GM12873 (cell line): Measurements from ENCODE around the gene VSTM2A.

Experiments used
- CTCF ChIP-seq: IDR thresholded peaks from 2 replicates; pipeline ENCODE4 v1.5.1; 2012; ENCODE audit warnings: low read depth, mild to moderate bottlenecking, moderate library complexity, low read length, control low read depth; ENCODE audit not compliant: insufficient read depth; ENCODE audit errors: missing control alignments

Gene VSTM2A

DNA sequence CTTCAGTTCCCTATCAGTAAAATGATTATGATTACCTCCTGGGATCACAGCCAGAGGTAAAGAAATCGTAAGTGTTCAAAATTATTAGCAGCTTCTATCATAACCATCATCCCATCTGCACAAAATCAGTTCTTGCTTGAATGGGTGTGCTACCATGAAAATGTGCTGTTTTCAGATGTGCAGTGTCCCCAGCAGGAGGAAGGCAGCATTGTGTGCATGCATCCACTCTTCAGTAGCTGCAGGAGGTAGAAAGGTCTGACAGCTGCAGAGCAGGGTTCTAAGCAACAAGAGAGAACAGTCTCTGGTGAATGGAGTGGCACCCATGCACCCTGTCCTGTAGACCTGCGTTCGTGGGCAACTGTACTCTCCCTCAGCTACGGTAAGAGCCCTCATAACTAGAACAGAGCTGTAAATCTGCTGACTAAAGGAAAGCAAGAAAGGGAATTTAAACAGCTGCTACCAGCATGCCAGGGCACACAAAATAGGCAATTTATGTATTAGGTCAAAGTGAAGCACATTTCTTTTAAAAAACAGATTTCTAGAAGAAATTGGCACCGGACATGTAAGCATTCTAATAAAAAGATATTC is 21.2 kb downstream of the VSTM2A start:
- TF ChIP-seq CTCF = no peak

- no peak for TF ChIP-seq CTCF
Observed at GRCh38 chr7:54565432-54565831, 23.3 kb downstream of the VSTM2A start.

DNA sequence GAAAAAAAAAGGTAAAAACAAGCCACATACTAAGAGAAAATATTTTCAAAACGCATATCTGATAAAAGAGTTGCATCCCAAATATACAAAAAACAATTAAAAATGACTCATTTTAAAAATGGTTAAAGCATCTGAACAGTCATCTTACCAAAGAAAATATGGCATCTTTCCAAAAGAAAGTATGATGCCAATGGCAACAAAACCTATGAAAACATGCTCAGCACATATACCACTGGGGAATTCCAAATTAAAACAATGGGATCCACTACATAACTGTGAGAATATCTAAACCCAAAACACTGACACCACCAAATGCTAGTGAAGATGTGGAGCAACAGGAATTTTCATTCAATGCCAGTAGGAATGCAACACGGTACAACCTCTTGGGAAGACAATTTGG is 39.3 kb downstream of the VSTM2A start:
- TF ChIP-seq CTCF = no peak

DNA sequence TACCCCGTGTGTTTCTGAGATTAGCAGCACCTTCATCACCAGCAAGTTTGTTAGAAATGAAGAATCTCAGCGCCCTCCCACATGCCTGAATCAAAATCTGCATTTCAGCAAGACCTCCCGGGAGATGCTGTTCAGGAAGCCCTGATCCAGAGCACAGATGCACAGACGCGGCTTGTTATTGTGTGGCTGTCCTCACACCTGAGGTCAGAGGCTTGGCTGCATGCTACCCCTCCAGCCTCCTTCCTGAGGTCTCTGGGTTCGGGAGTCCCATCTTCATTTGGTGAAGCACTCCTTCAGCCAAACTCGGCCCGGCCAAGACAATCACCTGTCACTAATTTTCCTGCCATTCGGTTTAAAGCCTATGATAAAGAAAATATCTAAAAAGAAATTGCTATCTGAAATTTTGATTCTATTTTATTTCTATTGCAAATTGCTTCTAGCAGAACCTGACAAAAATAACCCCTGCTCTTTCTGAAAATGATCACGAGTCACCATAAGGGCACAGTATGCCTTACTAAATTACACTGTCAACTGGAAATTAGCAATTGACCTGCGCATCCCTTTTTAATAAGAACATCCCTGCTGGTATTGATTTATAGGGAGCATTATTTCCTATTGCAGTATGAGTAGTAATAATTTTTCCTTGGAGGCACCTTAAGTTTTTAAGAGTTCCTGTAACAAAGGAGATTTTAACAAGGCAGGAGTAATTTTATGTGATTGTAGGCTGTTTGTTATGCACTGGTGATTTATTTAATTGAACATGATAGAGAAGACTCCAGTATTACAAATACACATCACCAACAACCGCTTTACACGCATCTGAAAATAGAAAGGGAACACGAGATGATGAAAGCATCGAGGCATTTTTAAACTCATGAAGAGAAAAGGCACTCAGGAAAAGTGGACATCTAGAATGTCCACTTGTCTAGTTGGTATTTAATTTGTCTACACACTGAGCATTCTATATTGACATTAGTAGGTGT is 49.5 kb downstream of the VSTM2A start:
- no peak for TF ChIP-seq CTCF

- TF ChIP-seq CTCF = no peak
Observed at GRCh38 chr7:54596747-54597146, 54.6 kb downstream of the VSTM2A start.

DNA sequence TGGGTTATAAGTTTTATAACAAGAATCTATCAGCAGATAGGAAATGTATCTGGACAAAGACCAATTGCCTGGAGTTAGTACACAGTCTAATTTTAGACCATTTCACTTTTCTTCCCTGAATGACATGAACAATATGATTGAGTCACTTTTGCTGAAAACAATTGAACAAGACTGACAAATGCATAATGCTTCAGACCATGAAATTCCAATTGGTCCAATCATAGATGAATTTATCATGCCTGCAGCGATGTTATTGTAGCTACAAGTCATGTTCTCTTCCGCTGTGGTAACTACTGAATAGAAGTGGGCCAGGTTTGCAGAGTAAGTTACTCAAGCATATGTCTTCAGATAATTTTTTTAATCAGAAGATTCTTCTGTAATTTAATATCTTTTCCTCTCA is 73.4 kb downstream of the VSTM2A start:
- TF ChIP-seq CTCF = no peak
